ENCODE data around the gene ZNF304. TPM values are rescaled to one million over a fixed set of nuclear protein-coding genes. Genes with fewer than 3 reads are reported as not detected.

ZNF304 gene
- total RNA-seq, result 22.8 TPM

DNA sequence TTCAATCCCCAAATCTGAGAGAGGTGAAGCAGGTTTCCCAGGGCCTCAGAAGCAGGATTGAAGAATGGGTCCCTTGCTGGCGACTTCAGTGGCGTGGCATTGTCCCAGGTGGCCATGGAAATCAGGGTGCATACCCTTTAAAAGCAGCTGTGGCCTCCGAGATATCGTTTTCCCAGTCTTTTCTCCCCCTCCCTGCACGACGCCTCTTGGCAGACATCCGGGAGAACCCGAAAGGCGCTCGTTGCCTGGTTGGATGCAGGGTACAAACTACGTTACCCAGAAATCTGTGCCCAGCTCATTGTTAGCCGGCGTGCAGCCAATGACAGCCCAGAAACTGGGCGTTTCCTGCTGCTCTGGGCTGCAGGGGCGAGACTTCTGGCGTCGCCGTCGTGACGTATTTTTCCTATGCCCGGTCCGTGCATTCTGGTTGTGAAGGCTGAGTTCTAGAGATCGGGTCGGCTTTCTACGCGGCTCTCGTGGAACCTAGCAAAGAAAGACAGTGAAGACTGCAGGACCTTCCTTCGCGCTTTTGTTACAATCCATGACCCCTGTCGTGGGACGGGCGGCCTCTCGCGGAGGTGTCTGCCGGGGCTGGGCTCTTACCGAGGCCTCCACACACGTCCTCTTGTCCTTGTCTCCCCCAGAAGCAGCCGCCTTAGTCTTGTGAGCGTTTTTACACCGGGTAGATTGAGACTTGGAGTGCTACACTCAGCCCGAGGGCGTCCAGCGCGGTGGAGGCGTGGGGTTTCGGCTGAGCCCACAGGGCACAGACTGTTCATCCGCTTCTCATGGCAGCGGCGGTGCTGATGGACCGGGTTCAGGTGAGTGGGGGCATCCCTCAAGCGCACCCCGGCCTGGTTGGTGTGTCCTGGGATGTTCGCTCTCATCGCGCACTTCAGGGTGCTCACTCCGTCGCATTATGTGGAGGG, at the start of gene ZNF304:
Gene ZNF304, plus strand, starts transcription at position 395 of the 929 bp plus-strand sequence. Its CDS starts 394 bp downstream, at position 789.

DNA sequence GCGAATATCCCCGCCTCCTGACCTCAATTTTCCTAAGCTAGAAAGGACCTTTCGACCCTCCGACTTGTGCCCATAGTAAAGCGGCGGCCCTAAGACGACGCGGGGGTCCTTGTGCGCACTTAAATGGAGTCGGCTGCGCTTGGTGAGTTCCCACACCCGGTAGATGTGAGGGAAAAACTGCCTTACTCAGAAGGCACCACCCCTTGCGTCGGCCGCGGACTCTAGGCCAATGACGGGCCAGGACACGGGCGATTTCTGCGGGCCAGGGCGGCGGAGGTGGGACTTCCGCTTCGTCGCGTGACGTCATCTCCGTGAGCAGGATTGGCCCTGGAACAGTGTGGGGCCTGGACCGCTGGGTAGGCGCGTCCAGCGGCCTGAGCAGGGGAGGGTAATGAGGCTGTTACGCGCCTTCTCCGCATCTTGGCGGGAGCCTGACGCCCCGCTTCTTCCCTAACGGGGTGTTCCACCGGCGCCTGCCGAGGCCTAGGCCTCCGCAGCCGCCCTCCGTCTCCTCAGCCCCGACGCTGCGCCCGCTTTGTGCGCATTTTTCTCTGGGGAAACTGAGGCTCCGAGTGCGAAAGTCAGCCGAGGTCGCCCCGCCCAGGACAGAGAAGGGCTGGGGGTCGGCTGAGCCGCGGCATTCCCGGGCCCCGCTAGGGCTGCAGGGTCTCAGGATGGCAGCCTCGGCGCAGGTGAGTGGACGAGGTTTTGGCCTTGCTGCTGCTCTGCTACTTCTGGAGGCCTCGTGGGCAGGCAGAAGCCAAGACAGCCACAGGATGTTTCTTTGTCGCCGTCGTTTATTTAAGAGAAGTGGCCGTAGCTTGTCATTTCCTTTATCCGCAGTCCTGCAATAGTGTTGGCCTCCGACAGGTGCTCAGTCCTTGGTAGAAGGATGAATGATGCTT, 30.6 kb upstream of the ZNF304 start, which contains the start of gene ZNF543:
Gene ZNF543, plus strand, starts transcription at position 293 of the 905 bp plus-strand sequence. Its CDS starts 382 bp downstream, at position 675.

DNA sequence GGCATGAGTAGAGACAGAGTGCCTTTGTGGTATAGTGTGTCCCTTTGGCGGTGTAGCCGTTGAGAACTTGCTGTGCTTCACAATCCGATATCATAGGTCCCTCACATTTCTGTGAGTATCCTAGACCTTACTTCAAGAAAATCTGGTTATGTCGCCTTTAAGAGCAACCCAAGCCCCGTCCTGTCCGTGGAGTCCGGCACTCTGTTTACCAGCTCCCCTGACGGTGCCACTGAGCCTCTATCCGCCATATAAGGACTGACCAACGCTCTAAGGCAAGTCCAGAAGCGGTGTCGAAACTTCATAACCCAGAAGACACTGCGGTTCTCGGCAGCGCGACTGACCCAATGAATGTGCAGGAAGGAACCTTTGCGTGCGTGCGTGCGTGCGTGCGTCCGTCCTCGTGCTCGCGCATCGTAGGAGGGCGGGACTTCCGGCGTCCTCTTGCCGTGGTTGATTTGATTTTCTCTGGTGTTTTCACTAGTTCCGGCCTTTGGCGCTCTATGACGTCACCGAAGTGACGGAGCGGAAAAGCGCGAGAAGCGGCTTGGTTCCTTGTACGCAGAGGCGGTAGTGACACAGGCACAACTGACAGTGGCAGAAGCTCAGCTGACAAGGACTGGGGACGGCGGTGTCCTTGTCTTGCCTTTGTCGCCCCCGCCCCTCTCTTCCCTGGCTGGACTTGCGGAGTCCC, 12.1 kb downstream of the ZNF304 start, which contains the start of the genes TRAPPC2B and ZNF547:
Gene TRAPPC2B, plus strand, starts transcription at position 555 of the 691 bp plus-strand sequence. CDS start 1,283 bp downstream, outside the sequence.
Gene ZNF547, plus strand, starts transcription at position 555 of the 691 bp plus-strand sequence. CDS start 5,005 bp downstream, outside the sequence.

DNA sequence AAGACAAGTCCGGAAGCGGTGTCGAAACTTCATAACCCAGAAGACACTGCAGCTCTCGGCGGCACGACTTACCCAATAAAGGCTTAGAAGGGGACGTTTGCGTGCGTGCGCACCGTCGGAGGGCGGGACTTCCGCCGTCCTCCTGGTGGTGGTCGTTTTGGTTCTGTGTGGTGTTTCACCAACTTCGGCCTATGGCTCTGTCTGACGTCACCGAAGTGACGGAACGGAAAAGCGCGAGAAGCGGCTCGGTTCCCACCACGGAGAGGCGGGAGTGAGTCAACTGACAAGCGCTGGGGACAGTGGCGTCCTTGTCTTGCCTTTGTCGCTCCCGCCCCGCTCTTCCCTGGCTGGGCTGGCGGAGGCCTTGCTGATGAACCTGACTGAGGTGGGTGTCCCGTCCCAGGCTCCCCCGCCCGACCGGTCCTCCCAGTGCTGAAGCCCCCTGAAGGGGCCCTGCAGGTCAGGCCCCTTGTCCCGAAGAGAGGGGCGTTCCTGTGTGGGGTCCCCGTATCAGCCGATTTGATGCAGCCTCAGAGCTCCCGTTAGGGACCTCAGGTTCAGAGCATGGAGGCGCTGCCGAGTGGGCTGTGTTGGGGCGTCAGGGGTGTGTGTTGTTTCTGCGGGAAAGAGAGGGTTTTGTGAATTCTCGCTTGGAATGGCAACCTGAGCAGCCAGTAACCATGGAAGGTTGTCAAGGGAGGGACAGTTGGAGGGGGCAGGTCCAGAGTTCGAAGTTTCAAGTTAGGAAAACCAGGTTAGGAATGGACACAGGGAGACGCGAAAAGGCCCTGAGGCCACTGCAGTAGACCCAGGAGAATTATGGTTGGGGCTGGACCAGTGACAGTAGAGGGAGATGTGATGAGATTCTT, 38.9 kb downstream of the ZNF304 start, which contains the start of gene ZNF548:
Gene ZNF548, plus strand, starts transcription at position 125 of the 869 bp plus-strand sequence. Its CDS starts 246 bp downstream, at position 371.

Other genes with a start within 250 kb of the ZNF304 start
- gene USP29, start 231.3 kb upstream of the ZNF304 start, total RNA-seq, result not detected
- not detected for gene ZIM3, start 206.1 kb upstream of the ZNF304 start, total RNA-seq
- gene DUXA, start 183.8 kb upstream of the ZNF304 start, total RNA-seq, result not detected
- gene ZNF264, start 159.8 kb upstream of the ZNF304 start, total RNA-seq, result 48.2 TPM
- gene AURKC, start 120.2 kb upstream of the ZNF304 start, total RNA-seq, result not detected
- 44.4 TPM for gene ZNF805, start 110.6 kb upstream of the ZNF304 start, total RNA-seq
- 290 TPM for gene ZNF460, start 70.8 kb upstream of the ZNF304 start, total RNA-seq
- 43.2 TPM for gene ZNF543, start 30.8 kb upstream of the ZNF304 start, total RNA-seq
- gene TRAPPC2B, start 12.3 kb downstream of the ZNF304 start, total RNA-seq, result 24.1 TPM
- 16.0 TPM for gene ZNF547, start 12.3 kb downstream of the ZNF304 start, total RNA-seq
- gene ZNF548, start 38.6 kb downstream of the ZNF304 start, total RNA-seq, result 68.2 TPM
- gene ZNF17, start 59.9 kb downstream of the ZNF304 start, total RNA-seq, result 57.9 TPM
- gene ZNF749, start 84.1 kb downstream of the ZNF304 start, total RNA-seq, result 49.8 TPM
- 11.0 TPM for gene VN1R1, start 105.9 kb downstream of the ZNF304 start, total RNA-seq
- gene ZNF772, start 126.3 kb downstream of the ZNF304 start, total RNA-seq, result 77.3 TPM
- 29.7 TPM for gene ZNF419, start 136.5 kb downstream of the ZNF304 start, total RNA-seq
- gene ZNF773, start 148.7 kb downstream of the ZNF304 start, total RNA-seq, result 35.4 TPM
- gene ZNF549, start 176.1 kb downstream of the ZNF304 start, total RNA-seq, result 41.9 TPM
- gene ZNF550, start 208.6 kb downstream of the ZNF304 start, total RNA-seq, result 21.3 TPM
- 15.0 TPM for gene ZNF416, start 227.6 kb downstream of the ZNF304 start, total RNA-seq
- gene ZIK1, start 232.9 kb downstream of the ZNF304 start, total RNA-seq, result 30.4 TPM
- gene ZNF530, start 248.6 kb downstream of the ZNF304 start, total RNA-seq, result 5.6 TPM

All from parietal lobe (tissue), 1 donor.